ENCODE results near the gene CRADD.

- TF ChIP-seq CTCF (IDR thresholded peaks at IDR 0.05) (no peak), POLR2A (IDR thresholded peaks at IDR 0.05) (no peak)
Observed at GRCh38 chr12:93896952-93897351, 219.8 kb downstream of the CRADD start.
